WERI-Rb-1 (cell line): ENCODE data around the gene IL15.

Source experiments
- DNase-seq: peaks from one replicate; pipeline ENCODE4 v3.0.0-alpha.2; 2020
- H3K27ac ChIP-seq: fragments of 250-450 bp; sonication (Bioruptor Pico); 2 replicates; pipeline ENCODE4 v1.5.1; 2020; ENCODE audit warnings: mild to moderate bottlenecking, moderate library complexity
- H3K27me3 ChIP-seq: fragments of 250-450 bp; sonication (Bioruptor Pico); 2 replicates; pipeline ENCODE4 v1.5.1; 2021; ENCODE audit warnings: mild to moderate bottlenecking, low read depth, moderate library complexity; ENCODE audit not compliant: insufficient read depth, severe bottlenecking
- H3K36me3 ChIP-seq: fragments of 250-450 bp; sonication (Bioruptor Pico); 2 replicates; pipeline ENCODE4 v1.5.1; 2020; ENCODE audit warnings: mild to moderate bottlenecking, moderate library complexity
- H3K4me3 ChIP-seq: 2 replicates; pipeline ENCODE4 v1.5.1; 2011; ENCODE audit warnings: low read depth, mild to moderate bottlenecking, control low read depth, low read length
- H3K9me3 ChIP-seq: fragments of 250-450 bp; sonication (Bioruptor Pico); 2 replicates; pipeline ENCODE4 v1.5.1; 2021; ENCODE audit warnings: mild to moderate bottlenecking, moderate library complexity; ENCODE audit not compliant: severe bottlenecking
- TF ChIP-seq, protein P1 (sequence below): IDR thresholded peaks from 2 replicates; pipeline ENCODE4 v1.5.1; 2011; ENCODE audit warnings: low read depth, mild to moderate bottlenecking, control low read depth, inconsistent platforms, low read length

IL15 gene

DNA sequence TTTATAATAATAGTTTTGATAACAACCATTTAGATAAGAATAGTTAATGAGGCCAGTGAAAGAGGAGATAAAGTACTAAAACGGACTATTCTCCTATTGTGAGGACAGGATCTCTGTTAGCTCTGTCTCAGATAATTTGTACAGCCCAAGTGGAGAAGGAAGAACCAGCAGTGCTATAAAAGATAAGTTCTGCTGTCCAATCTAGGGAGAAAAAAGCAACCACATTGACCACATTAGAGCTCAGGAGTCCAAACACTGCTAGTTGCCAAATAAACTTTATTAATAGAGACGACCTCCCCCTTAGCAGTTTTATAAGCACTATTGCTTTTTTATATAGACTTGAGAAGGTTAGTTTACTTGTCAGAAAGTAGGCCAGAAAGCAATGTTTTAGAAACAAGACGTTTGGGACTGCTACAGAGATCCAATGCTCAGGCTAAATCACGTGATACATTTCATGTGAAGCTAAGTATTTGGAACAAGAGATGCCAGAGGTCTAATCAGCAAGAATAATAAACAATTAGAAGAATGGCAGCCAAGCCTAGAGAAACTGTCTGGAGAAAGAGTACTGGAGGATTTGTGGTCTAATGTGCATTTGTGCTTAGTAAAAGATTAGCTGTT lies 15.9 kb downstream of the IL15 start:
- TF ChIP-seq, protein P1, sequence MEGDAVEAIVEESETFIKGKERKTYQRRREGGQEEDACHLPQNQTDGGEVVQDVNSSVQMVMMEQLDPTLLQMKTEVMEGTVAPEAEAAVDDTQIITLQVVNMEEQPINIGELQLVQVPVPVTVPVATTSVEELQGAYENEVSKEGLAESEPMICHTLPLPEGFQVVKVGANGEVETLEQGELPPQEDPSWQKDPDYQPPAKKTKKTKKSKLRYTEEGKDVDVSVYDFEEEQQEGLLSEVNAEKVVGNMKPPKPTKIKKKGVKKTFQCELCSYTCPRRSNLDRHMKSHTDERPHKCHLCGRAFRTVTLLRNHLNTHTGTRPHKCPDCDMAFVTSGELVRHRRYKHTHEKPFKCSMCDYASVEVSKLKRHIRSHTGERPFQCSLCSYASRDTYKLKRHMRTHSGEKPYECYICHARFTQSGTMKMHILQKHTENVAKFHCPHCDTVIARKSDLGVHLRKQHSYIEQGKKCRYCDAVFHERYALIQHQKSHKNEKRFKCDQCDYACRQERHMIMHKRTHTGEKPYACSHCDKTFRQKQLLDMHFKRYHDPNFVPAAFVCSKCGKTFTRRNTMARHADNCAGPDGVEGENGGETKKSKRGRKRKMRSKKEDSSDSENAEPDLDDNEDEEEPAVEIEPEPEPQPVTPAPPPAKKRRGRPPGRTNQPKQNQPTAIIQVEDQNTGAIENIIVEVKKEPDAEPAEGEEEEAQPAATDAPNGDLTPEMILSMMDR, result no peak
- H3K4me3 ChIP-seq, result no peak overlapping the region
- H3K36me3 ChIP-seq, result no peaks in the 10 kb centered on the region
- no peaks in the 10 kb centered on the region for H3K9me3 ChIP-seq
- no peak overlapping the region for H3K27ac ChIP-seq
- no peak for DNase-seq
- no peaks in the 10 kb centered on the region for H3K27me3 ChIP-seq

DNA sequence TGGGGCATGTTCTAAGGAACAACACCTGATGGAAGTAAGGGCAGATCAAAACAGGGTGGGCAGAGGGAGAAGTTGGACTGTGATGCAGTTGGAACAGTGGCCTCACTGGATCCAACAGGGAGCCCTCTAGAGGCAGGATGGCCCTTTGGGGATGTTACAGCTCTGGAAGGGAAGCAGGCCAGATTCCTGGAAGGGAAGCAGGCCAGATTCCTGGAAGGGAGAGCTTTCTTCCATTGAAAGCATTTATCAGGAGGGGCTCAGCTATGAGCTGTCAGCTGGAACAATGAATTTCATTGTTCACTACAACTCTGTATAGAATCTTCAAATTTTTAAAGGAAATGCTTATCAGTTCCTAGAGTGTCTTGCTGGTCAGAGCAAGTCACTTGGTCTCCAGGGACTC lies 17.7 kb downstream of the IL15 start:
- Histone ChIP-seq H3K36me3 (no peaks in the 10 kb centered on the region), H3K27ac (no peak overlapping the region), H3K4me3 (no peak overlapping the region), H3K9me3 (no peaks in the 10 kb centered on the region), H3K27me3 (no peaks in the 10 kb centered on the region)
- peak; percentile 65 for DNase-seq
- TF ChIP-seq, protein P1, result peak; percentile 85

DNA sequence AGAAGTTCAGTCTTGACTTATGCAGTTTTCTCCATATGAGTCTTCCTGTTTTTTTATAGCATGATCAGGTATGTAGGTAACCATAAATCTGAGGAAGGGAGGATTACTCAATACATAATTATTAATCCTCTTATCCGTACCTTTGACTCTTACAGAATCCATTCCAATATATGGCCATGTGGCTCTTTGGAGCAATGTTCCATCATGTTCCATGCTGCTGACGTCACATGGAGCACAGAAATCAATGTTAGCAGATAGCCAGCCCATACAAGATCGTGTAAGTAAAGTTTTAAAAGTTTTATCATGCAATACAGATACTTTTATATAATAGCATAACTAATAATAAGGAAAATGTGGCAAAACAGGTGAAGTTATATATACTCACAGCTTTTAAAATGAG lies 19.6 kb downstream of the IL15 start:
- Histone ChIP-seq H3K27ac (no peak overlapping the region), H3K27me3 (no peaks in the 10 kb centered on the region), H3K9me3 (no peaks in the 10 kb centered on the region), H3K4me3 (no peak overlapping the region), H3K36me3 (no peaks in the 10 kb centered on the region)
- TF ChIP-seq, protein P1, result no peak
- no peak for DNase-seq

DNA sequence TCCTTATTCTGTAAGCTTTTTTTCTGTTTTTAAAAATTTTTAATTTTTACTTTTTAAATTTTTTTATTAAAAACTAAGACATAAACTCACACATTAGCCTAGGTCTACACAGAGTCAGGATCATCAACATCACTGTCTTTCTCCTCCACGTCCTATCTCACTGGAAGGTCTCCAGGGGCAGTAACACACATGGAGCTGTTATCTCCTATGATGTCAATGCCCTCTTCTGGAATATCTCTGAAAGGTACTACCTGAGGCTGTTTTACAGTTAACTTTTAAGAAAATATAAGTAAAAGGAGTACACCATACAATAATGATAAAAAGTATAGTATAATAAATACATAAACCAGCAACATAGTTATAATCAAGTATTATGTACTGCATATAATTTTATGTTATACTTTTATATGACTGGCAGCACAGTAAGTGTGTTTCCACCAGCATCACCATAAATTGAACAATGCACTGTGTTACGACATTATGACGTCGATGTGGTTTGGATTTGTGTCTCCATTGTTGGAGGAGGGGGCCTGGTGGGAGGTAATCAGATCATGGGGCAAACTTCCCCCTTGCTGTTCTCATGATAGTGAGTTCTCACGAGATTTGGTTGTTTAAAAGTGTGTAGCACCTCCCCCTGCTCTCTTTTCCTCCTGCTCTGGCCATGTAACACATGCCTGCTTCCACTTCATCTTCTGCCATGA lies 21.3 kb downstream of the IL15 start:
- no peak for DNase-seq
- Histone ChIP-seq H3K4me3 (no peak overlapping the region), H3K36me3 (no peaks in the 10 kb centered on the region), H3K27ac (no peak overlapping the region), H3K9me3 (no peaks in the 10 kb centered on the region), H3K27me3 (no peaks in the 10 kb centered on the region)
- TF ChIP-seq, protein P1, result no peak

DNA sequence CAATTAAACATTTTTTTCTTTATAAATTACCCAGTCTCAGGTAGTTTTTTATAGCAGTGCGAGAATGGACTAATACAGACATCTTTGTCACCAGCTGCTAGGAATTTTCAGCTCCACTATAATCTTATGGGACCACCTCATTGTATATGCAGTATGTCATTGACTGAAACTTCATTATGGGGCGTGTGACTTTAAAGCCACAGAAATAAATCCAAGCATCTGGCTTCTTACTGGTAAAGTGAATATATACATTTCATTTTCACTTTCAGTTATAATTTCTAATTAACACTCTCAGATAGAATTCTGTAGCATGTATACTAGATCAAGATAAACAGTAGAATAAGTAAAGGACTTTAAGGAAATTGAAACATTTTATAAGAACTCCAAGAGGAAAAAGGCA lies 21.9 kb downstream of the IL15 start:
- Histone ChIP-seq H3K36me3 (no peaks in the 10 kb centered on the region), H3K9me3 (no peaks in the 10 kb centered on the region), H3K27me3 (no peaks in the 10 kb centered on the region), H3K27ac (no peak overlapping the region), H3K4me3 (no peak overlapping the region)
- TF ChIP-seq, protein P1, result no peak
- DNase-seq, result no peak
